ENCODE results near the gene AS3MT.
"Not testable (repeated sequence)": the region's sequence is repeated elsewhere in the genome, so short reads cannot be mapped to it uniquely, and the experiment has no call there.

The AS3MT gene, protein sequence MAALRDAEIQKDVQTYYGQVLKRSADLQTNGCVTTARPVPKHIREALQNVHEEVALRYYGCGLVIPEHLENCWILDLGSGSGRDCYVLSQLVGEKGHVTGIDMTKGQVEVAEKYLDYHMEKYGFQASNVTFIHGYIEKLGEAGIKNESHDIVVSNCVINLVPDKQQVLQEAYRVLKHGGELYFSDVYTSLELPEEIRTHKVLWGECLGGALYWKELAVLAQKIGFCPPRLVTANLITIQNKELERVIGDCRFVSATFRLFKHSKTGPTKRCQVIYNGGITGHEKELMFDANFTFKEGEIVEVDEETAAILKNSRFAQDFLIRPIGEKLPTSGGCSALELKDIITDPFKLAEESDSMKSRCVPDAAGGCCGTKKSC

GRCh38 chr10:102869258-102870198 lies at the start of gene AS3MT:
Gene AS3MT, plus strand, starts transcription at chr10:102869470. Its CDS starts 123 bp downstream, at chr10:102869593.
- TF ChIP-seq, protein P1, sequence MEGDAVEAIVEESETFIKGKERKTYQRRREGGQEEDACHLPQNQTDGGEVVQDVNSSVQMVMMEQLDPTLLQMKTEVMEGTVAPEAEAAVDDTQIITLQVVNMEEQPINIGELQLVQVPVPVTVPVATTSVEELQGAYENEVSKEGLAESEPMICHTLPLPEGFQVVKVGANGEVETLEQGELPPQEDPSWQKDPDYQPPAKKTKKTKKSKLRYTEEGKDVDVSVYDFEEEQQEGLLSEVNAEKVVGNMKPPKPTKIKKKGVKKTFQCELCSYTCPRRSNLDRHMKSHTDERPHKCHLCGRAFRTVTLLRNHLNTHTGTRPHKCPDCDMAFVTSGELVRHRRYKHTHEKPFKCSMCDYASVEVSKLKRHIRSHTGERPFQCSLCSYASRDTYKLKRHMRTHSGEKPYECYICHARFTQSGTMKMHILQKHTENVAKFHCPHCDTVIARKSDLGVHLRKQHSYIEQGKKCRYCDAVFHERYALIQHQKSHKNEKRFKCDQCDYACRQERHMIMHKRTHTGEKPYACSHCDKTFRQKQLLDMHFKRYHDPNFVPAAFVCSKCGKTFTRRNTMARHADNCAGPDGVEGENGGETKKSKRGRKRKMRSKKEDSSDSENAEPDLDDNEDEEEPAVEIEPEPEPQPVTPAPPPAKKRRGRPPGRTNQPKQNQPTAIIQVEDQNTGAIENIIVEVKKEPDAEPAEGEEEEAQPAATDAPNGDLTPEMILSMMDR (IDR thresholded peaks at IDR 0.05; ENCODE audit: borderline replicate concordance, insufficient read depth, low read depth, low read length) = no peak
- H3K4me3 ChIP-seq (ENCODE audit: low read depth, low read length) = peak within 1 kb of the TSS; percentile 52

GRCh38 chr10:102820008-102820407 lies 49.3 kb upstream of the AS3MT start:
- H3K4me3 ChIP-seq (ENCODE audit: low read depth, low read length) = not testable (repeated sequence)

- TF ChIP-seq, protein P1 (IDR thresholded peaks at IDR 0.05; ENCODE audit: borderline replicate concordance, insufficient read depth, low read depth, low read length) = no peak
- no peak overlapping the region for H3K4me3 ChIP-seq (ENCODE audit: low read depth, low read length)
Measured at GRCh38 chr10:102822222-102822621, 47.0 kb upstream of the AS3MT start.

DNA sequence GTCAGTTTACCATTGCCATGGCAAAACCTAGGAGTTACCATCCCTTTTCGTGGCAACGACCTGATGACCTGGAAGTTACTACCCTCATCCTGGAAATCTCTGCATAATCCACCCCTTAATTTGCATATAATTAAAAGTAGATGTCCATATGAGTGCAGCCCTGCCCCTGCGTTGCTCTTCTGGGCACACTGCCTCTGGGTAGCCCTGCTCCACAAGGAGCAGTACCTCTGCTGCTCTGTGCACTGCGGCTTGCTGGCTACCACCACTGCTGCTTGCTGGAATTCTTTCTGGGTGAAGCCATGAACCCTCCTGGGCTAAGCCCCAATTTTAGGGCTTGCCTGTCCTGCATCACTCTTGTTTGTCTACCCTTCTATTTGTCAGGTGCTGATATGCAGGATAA lies 44.6 kb upstream of the AS3MT start:
- TF ChIP-seq, protein P1 (IDR thresholded peaks at IDR 0.05; ENCODE audit: borderline replicate concordance, insufficient read depth, low read depth, low read length) = no peak
- H3K4me3 ChIP-seq (ENCODE audit: low read depth, low read length) = no peak overlapping the region

DNA sequence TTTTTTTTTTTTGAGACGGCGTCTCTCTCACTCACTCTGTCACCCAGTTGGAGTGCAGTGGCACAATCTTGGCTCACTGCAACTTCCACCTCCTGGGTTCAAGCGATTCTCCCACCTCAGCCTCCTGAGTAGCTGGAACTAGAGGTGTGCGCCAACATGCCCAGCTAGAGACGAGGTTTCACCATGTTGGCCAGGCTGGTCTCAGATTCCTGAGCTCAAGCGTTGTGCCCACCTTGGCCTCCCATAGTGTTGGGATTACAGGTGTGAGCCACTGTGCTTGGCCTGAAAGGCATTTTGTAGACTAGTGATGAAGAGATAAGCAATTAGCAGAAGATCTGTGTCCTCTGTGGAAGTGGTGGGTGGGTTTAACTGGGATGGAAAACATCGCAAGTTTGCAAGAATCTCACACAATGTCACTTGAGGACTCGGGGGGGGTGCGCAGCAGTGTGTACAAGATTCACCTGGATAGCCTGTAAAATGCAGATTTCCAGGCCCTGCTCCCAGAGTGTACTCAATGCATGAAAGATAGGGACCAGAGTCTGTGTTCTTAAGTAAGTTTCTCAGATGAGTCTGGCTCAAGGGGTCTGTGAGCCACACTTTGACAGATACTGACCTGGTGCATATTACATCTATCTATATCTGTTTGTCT lies 43.0 kb upstream of the AS3MT start:
- no peak overlapping the region for H3K4me3 ChIP-seq (ENCODE audit: low read depth, low read length)
- TF ChIP-seq, protein P1 (IDR thresholded peaks at IDR 0.05; ENCODE audit: borderline replicate concordance, insufficient read depth, low read depth, low read length) = no peak

- H3K4me3 ChIP-seq (ENCODE audit: low read depth, low read length) = no peak overlapping the region
- TF ChIP-seq, protein P1 (IDR thresholded peaks at IDR 0.05; ENCODE audit: borderline replicate concordance, insufficient read depth, low read depth, low read length) = no peak
Measured at GRCh38 chr10:102827597-102827975, 41.7 kb upstream of the AS3MT start.

Data from GM12875 (cell line).